GM21381 (cell line): ENCODE data around the gene SLC10A1.
A peak's percentile ranks its signal among the peaks of the same experiment; 100 is the strongest.

Experiments used
- ATAC-seq: cut with Tn5 transposase; IDR thresholded peaks from one replicate; pipeline ENCODE4 v1.9.1; 2021; ENCODE audit warnings: mild to moderate bottlenecking, moderate library complexity; ENCODE audit not compliant: unreplicated experiment

SLC10A1 gene

GRCh38 chr14:69726761-69727511 is 70.1 kb downstream of the SLC10A1 start:
- peak; percentile 85 for ATAC-seq
